HepG2 (cell line): ENCODE measurements around the gene TBXAS1. TPM values are rescaled to one million over a fixed set of nuclear protein-coding genes. Genes with fewer than 3 reads are reported as not detected.

ENCODE experiments used
- ATAD3A ChIP-seq: sonication (generic); formaldehyde crosslinking; IDR thresholded peaks from 2 replicates; pipeline ENCODE4 v1.4.0; 2020; ENCODE audit warnings: missing genetic modification reagents
- FOSL1 ChIP-seq: sonication (generic); formaldehyde crosslinking; IDR thresholded peaks from 2 replicates; pipeline ENCODE4 v1.9.0; 2021; ENCODE audit warnings: missing genetic modification reagents, borderline replicate concordance
- JUND ChIP-seq: sonication (generic); formaldehyde crosslinking; IDR thresholded peaks from 2 replicates; pipeline ENCODE4 v1.8.0; 2022; ENCODE audit warnings: mild to moderate bottlenecking, missing genetic modification reagents
- MEF2D ChIP-seq: sonication (generic); formaldehyde crosslinking; IDR thresholded peaks from 2 replicates; pipeline ENCODE4 v1.5.1; 2020; ENCODE audit warnings: mild to moderate bottlenecking, missing genetic modification reagents
- NR1H2 ChIP-seq: sonication (generic); formaldehyde crosslinking; IDR thresholded peaks from 2 replicates; pipeline ENCODE4 v1.8.1; 2022; ENCODE audit warnings: low read depth, missing genetic modification reagents, borderline replicate concordance
- PBX2 ChIP-seq: IDR thresholded peaks from 2 replicates; pipeline ENCODE4 v1.6.1; 2016; ENCODE audit warnings: control low read depth
- ZBTB40 ChIP-seq, 2 experiments: fragments of 450-650 bp in 1 of 2; sonication (generic) in 1 of 2; formaldehyde crosslinking in 1 of 2; IDR thresholded peaks; 2 replicates each; pipeline versions ENCODE4 v1.6.1 to v1.8.0; 2016 to 2022; ENCODE audit warnings: antibody characterized with exemption in 1 of 2, mild to moderate bottlenecking in 1 of 2, missing genetic modification reagents in 1 of 2
- ZNF138 ChIP-seq: sonication (generic); formaldehyde crosslinking; IDR thresholded peaks from 2 replicates; pipeline ENCODE4 v1.5.0; 2020; ENCODE audit warnings: mild to moderate bottlenecking, low read depth, missing genetic modification reagents
- ZNF275 ChIP-seq: sonication (generic); formaldehyde crosslinking; IDR thresholded peaks from 2 replicates; pipeline ENCODE4 v1.8.0; 2022; ENCODE audit warnings: missing genetic modification reagents, mild to moderate bottlenecking, inconsistent platforms, borderline replicate concordance
- ZNF644 ChIP-seq: IDR thresholded peaks from 2 replicates; pipeline ENCODE4 v1.6.1; 2016; ENCODE audit warnings: low read depth
- ZNF772 ChIP-seq: sonication (generic); formaldehyde crosslinking; IDR thresholded peaks from 2 replicates; pipeline ENCODE4 v1.5.0; 2020; ENCODE audit warnings: mild to moderate bottlenecking, missing genetic modification reagents
- polyA plus RNA-seq, 8 experiments: library from polyadenylated mRNA; depleted of rRNA in 3 of 8; stranded (reverse) in 7 of 8; unstranded in 1 of 8; fragments of >200 nt; fragmentation: Illumina TruSeq in 4 of 8; extraction: Trizol in 4 of 8; gene quantifications; 2 replicates each; pipeline versions ENCODE4 v1.2.1 to v1.2.3, GENCODE V29; 2011 to 2016; ENCODE audit warnings: low read depth in 4 of 8, missing spikeins in 1 of 8, mixed read lengths in 1 of 8; ENCODE audit not compliant: insufficient read depth in 1 of 8
- total RNA-seq, 5 experiments: library from RNA; depleted of rRNA; stranded (reverse); fragments of >200 nt; fragmentation: Illumina TruSeq; extraction: Trizol; gene quantifications; 2 replicates each; pipeline ENCODE4 v1.2.3, GENCODE V29; 2016; ENCODE audit warnings: low read depth in 1 of 5

TBXAS1 gene
- total and polyA plus RNA-seq, 2 of the 13 experiments (the other 11 are each of a cell fraction or from before 2014, with no cell fraction given): 4.0 to 4.9 TPM

GRCh38 chr7:139950881-139951525, 121.9 kb downstream of the TBXAS1 start (continued):
- no peak for TF ChIP-seq ZBTB40 (IDR thresholded peaks at IDR 0.05)
- TF ChIP-seq ZBTB40 (CRISPR knock-in tag; IDR thresholded peaks at IDR 0.05): no peak
- TF ChIP-seq PBX2 (CRISPR knock-in tag): peak; percentile 8; the same call in 1 of the 2 replicates
- no peak for TF ChIP-seq NR1H2 (CRISPR knock-in tag)
- no peak for TF ChIP-seq ZNF138 (CRISPR knock-in tag)
- no peak for TF ChIP-seq ZNF275 (CRISPR knock-in tag)
- TF ChIP-seq ATAD3A (CRISPR knock-in tag): no peak
- peak; percentile 23; the same call in 1 of the 2 replicates for TF ChIP-seq MEF2D (CRISPR knock-in tag)
- TF ChIP-seq ZNF772: no peak
- no peak for TF ChIP-seq ZNF644
- TF ChIP-seq FOSL1 (CRISPR knock-in tag): peak; percentile 76
- peak; percentile 86 for TF ChIP-seq JUND (CRISPR knock-in tag)
